GM12801 (cell line): Measurements from ENCODE around the gene MAST2.

Experiments used
- CTCF ChIP-seq: IDR thresholded peaks from one replicate; pipeline ENCODE4 v1.5.1; 2011; ENCODE audit warnings: control low read depth; ENCODE audit not compliant: insufficient read length; ENCODE audit errors: extremely low read depth

MAST2 gene

GRCh38 chr1:45834689-45835088 lies 31.3 kb downstream of the MAST2 start:
- TF ChIP-seq CTCF, result no peak

GRCh38 chr1:45836451-45836850 lies 33.0 kb downstream of the MAST2 start:
- no peak for TF ChIP-seq CTCF

GRCh38 chr1:45840704-45841103 lies 37.3 kb downstream of the MAST2 start:
- TF ChIP-seq CTCF, result no peak

- no peak for TF ChIP-seq CTCF
Observed at GRCh38 chr1:45842786-45843185, 39.4 kb downstream of the MAST2 start.

GRCh38 chr1:45843474-45843905 lies 40.1 kb downstream of the MAST2 start:
- no peak for TF ChIP-seq CTCF

GRCh38 chr1:45846931-45847330 lies 43.5 kb downstream of the MAST2 start:
- no peak for TF ChIP-seq CTCF

- no peak for TF ChIP-seq CTCF
Observed at GRCh38 chr1:45848097-45848496, 44.7 kb downstream of the MAST2 start.

- TF ChIP-seq CTCF, result no peak
Observed at GRCh38 chr1:45848714-45849113, 45.3 kb downstream of the MAST2 start.
